Measurements from ENCODE around the gene ANKH.

DNA sequence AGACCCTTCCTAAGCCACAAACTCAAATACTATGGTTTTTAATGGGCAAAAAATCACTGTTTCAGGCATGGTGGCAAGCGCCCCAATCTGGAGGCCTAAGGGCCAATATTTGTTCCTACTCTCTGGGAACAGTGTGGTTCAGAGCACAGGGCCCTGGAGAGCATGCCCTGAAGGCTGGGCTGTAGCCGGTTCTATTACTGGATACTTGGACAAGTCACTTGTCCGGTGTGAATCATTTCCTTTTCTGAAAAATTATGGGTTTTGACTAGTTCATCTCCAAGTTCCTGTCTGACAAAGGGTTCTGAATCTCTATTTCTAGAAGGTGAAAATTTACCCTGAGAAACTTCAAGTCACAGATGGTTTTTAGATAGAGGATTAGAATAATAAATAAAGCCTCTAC, 132.0 kb downstream of the ANKH start:
- no peak for TF ChIP-seq EZH2 (IDR thresholded peaks at IDR 0.05; ENCODE audit: borderline replicate concordance, insufficient read depth, low read length, poor library complexity, severe bottlenecking)
- TF ChIP-seq, protein P1, sequence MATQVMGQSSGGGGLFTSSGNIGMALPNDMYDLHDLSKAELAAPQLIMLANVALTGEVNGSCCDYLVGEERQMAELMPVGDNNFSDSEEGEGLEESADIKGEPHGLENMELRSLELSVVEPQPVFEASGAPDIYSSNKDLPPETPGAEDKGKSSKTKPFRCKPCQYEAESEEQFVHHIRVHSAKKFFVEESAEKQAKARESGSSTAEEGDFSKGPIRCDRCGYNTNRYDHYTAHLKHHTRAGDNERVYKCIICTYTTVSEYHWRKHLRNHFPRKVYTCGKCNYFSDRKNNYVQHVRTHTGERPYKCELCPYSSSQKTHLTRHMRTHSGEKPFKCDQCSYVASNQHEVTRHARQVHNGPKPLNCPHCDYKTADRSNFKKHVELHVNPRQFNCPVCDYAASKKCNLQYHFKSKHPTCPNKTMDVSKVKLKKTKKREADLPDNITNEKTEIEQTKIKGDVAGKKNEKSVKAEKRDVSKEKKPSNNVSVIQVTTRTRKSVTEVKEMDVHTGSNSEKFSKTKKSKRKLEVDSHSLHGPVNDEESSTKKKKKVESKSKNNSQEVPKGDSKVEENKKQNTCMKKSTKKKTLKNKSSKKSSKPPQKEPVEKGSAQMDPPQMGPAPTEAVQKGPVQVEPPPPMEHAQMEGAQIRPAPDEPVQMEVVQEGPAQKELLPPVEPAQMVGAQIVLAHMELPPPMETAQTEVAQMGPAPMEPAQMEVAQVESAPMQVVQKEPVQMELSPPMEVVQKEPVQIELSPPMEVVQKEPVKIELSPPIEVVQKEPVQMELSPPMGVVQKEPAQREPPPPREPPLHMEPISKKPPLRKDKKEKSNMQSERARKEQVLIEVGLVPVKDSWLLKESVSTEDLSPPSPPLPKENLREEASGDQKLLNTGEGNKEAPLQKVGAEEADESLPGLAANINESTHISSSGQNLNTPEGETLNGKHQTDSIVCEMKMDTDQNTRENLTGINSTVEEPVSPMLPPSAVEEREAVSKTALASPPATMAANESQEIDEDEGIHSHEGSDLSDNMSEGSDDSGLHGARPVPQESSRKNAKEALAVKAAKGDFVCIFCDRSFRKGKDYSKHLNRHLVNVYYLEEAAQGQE (IDR thresholded peaks at IDR 0.05; ENCODE audit: borderline replicate concordance), result no peak
- TF ChIP-seq, protein P2, sequence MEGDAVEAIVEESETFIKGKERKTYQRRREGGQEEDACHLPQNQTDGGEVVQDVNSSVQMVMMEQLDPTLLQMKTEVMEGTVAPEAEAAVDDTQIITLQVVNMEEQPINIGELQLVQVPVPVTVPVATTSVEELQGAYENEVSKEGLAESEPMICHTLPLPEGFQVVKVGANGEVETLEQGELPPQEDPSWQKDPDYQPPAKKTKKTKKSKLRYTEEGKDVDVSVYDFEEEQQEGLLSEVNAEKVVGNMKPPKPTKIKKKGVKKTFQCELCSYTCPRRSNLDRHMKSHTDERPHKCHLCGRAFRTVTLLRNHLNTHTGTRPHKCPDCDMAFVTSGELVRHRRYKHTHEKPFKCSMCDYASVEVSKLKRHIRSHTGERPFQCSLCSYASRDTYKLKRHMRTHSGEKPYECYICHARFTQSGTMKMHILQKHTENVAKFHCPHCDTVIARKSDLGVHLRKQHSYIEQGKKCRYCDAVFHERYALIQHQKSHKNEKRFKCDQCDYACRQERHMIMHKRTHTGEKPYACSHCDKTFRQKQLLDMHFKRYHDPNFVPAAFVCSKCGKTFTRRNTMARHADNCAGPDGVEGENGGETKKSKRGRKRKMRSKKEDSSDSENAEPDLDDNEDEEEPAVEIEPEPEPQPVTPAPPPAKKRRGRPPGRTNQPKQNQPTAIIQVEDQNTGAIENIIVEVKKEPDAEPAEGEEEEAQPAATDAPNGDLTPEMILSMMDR (IDR thresholded peaks at IDR 0.05; ENCODE audit: poor library complexity, severe bottlenecking), result no peak
- TF ChIP-seq POLR2AphosphoS5 (IDR thresholded peaks at IDR 0.05), result no peak
- no peak for TF ChIP-seq TAF1 (IDR thresholded peaks at IDR 0.05; ENCODE audit: low read depth)
- no peak for TF ChIP-seq SMC3 (conservative IDR thresholded peaks at IDR 0.05; ENCODE audit: poor library complexity)
- no peak for TF ChIP-seq MXI1 (conservative IDR thresholded peaks at IDR 0.05; ENCODE audit: poor library complexity, severe bottlenecking)
- TF ChIP-seq RAD21 (conservative IDR thresholded peaks at IDR 0.05), result no peak

All from neural cell (in vitro differentiated cells).